GM19395 (cell line): Measurements from ENCODE around the gene LCLAT1.
A peak's percentile ranks its signal among the peaks of the same experiment; 100 is the strongest.
"Not testable (repeated sequence)": the region's sequence is repeated elsewhere in the genome, so short reads cannot be mapped to it uniquely, and the experiment has no call there.

ENCODE experiments used
- ATAC-seq: cut with Tn5 transposase; IDR thresholded peaks from one replicate; pipeline ENCODE4 v1.9.1; 2021; ENCODE audit warnings: mild to moderate bottlenecking, moderate library complexity; ENCODE audit not compliant: unreplicated experiment

Gene LCLAT1

GRCh38 chr2:30484995-30485394 lies 37.9 kb downstream of the LCLAT1 start:
- ATAC-seq: no peak

GRCh38 chr2:30486655-30487054 lies 39.6 kb downstream of the LCLAT1 start:
- no peak for ATAC-seq

- ATAC-seq: no peak
Observed at GRCh38 chr2:30487603-30488002, 40.6 kb downstream of the LCLAT1 start.

- ATAC-seq: no peak
Observed at GRCh38 chr2:30488012-30488659, 41.1 kb downstream of the LCLAT1 start.

DNA sequence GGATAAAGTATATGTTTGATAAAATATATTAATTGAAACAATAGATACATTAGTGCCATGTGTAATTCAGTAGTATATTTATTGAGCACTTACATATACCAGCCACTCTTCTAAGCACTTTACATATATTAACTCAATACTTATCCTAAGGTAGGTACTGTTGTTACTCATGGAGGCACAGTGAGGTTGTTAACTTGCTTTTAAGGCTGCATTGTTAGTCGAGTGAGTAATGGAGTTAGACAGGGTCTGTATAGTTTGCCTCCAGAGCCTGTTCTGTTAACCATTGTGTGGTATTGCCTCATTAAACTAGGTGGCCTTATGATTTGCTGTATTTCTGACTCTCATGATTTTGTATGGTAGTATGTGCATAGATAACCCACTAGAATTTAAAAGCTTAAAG lies 44.2 kb downstream of the LCLAT1 start:
- no peak for ATAC-seq

DNA sequence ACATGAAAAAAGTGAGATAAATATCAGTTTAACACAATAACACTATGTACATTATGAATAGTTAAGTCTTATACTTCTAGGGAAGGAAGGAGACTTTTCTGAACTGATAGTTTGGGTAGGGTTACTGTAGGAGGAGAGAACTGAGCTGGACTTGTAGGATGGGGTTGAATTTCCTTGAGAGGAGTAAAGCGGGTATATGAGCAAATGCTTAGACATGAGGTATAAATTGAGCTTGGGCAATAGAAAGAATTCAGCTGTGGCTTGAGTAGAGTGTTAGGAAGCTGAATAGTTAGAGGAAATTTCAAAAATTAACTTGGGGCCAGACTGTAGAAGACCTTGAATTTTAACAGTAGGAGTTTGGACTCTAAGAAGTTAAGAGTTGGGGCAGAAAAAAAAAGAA lies 45.1 kb downstream of the LCLAT1 start:
- no peak for ATAC-seq

DNA sequence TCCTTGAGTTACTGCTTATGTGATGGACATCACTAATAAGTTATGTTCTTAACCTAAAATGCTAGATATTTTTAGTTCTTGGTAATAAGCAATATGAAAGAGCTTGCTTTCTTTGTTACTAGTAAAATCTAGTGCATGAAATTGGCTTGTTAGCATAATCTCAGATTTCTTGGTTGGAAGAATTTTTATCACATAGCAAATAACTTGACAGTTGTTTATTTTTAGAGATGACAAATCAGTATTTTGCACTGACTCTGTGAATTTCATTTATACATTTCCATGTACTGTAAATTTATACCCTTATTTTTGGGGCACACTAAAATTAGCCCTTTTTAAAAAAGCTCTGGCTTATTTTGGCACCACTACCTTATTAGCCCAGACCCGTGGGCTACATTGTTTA lies 45.6 kb downstream of the LCLAT1 start:
- ATAC-seq: no peak

DNA sequence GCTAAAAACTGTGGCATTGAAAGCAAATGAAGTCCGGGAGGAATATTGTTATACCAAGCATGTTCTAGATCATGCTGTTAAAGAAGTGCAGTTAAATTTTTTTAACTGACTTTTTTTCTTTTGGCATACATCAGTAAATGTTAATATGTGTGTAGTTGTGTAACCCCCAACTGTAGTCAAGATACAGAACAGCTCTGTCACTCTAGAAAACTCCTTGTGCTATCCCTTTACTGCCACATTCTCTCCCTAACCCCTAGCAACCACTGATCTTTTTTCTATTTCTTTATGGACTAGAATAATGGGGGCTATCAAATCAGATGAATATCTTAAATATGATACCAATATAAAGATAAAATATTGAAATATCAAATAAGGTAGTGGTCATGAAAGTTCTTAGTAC lies 46.4 kb downstream of the LCLAT1 start:
- no peak for ATAC-seq

GRCh38 chr2:30495896-30496295 lies 48.9 kb downstream of the LCLAT1 start:
- ATAC-seq: not testable (repeated sequence)

DNA sequence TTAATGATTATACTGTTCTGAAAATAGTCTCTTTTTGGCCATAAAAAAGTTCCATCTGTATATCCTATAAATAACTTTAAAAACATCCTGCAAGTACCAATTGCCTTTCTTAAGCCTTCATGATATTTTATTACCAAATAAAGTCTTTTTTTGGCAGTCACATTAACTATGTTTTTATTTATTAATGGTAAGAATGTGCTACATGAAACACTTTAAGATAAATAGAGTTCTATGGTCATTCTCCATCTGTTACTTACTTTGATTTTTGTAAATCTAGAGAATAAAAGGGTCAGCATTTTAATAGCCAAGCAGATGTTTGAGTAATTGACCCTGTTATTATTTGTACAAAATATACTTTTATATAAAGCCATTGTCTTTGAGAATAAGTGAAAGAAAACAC lies 52.6 kb downstream of the LCLAT1 start:
- ATAC-seq: no peak

DNA sequence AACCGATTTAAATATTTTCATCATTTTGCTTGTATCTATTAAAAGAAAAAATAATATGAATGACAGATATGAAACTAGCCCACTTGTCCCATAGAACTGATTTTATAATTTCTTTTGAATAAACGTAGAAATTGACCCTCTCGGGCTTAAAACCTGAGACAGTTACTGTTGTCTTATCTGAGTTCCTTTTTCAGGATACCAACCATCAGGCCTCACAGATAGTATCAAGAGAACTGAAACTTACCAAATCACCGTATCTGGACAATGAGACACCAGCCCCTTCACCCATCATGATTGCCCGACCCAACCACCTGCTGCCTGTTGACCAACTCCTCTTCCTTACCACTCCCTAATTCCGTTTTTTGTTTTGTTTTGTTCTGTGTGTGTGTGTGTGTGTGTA lies 53.7 kb downstream of the LCLAT1 start:
- no peak for ATAC-seq

DNA sequence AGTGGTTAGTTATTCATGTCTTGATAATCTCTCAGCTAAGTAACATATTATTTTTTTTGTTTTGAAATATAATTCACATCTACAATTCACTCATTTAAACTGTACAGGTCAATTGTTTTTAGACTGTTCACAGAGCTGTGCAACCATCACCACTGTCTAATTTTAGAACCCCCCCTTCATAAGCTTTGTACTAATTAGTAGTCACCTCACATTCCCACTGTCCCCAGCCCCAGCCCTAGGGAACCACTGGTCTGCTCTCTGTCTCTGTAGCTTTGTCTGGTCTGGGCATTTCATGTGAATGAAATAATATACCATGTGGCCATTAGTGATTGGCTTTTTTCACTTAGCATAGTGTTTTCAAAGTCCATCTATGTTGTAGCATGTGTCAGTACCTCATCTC lies 55.3 kb downstream of the LCLAT1 start:
- no peak for ATAC-seq

DNA sequence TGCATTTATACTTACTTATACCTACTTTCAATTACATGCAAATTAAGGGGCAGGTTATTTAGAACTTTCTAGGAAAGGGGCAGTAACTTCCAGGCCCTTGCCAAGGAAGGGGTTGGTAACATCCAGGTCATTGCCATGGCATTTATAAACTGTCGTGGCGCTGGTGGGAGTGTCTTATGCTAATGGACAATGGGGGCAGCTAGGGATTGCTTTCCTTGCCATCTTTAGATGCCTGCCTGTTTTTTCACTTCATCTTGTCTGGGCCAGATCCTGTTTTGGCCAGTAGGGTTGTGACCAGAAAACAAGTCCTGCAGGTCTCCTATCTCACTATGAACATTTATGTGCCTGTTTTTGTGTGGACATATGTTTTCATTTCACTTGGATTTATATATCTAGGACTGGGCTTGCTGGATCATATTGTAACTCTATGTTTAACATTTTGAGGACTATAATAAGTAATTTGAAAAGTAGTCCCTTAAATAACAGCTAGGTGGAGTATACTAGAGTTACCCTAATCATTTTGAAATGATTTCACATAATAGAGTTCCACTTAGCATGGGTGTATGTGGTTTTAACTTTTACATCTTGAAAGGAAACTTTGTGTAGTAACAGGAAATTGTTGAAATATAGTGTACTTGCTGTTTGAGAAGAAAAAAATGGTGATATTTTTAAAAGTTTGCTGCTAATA lies 56.1 kb downstream of the LCLAT1 start:
- peak; percentile 57 for ATAC-seq

DNA sequence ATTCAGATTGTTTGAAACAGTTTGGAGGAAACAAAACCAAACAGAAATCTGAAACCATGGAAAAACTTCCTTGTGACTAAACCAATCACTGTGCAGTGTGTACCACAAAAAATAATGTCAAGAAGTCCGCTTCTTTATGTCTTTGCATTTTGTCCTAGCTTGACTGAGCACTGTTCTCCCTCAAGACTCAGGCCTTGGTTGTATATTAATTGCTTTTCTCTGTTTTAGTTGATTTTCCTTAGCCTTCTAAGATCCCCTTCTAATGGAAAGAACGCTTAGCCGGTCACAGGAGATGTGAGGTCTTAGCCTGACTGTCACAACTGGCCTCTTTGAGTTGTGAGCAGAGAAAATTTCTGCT lies 56.6 kb downstream of the LCLAT1 start:
- peak; percentile 55 for ATAC-seq

DNA sequence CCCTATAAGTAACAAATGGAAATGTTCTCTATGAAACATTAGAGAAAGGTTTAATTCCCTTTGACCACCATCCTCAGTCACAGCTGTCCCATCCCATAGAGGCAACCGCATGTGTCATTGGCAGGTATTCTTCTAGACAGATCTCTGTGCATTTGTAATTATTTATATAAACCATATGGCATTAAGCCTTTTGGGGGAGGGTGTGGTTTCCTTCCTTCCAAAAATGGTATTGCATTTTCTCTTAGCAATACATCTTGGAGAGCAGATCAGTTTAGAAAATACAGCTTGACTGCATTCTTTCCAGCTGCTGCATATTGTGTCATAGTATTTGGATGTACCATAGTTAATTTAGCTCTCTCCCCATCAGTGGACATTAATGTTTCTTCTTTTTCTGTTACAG lies 57.7 kb downstream of the LCLAT1 start:
- ATAC-seq: no peak

- no peak for ATAC-seq
Observed at GRCh38 chr2:30505500-30506180, 58.6 kb downstream of the LCLAT1 start.

GRCh38 chr2:30507460-30507859 lies 60.4 kb downstream of the LCLAT1 start:
- not testable (repeated sequence) for ATAC-seq

DNA sequence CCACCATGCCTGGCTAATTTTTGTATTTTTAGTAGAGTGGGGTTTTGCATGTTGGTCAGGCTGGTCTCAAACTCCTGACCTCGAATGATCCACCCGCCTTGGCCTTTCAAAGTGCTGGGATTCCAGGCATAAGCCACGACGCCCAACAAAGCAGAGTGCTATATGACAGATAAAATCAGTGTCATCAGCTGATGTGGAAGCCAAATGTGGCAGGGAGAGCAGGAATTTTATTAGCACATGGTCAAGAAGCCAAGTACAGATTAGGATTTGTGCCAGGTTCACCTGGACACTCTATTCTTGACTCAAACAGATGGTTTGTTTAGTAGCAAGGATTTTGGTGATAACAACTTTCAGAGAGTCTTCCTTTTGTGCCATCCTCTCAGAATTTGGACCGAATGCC lies 62.7 kb downstream of the LCLAT1 start:
- ATAC-seq: no peak

DNA sequence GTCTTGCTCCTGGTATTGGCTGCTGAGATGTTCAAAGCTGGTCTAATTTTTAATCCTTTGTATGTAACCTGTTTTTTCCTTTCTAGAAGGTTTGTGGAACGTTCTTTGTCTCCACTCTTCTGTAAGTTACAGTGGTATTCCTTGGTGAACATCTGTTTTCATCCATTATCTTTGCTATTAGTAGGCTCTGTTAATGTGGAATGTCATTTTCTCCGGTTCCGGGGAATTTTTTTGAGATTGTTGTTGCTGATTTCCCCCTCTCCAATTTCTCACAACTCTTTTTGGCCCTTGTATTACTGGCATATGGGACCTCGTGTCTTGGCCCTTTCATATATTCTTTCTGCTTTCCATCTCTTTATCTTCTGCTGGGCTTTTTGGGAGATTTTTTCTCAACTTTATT lies 63.4 kb downstream of the LCLAT1 start:
- ATAC-seq: no peak

DNA sequence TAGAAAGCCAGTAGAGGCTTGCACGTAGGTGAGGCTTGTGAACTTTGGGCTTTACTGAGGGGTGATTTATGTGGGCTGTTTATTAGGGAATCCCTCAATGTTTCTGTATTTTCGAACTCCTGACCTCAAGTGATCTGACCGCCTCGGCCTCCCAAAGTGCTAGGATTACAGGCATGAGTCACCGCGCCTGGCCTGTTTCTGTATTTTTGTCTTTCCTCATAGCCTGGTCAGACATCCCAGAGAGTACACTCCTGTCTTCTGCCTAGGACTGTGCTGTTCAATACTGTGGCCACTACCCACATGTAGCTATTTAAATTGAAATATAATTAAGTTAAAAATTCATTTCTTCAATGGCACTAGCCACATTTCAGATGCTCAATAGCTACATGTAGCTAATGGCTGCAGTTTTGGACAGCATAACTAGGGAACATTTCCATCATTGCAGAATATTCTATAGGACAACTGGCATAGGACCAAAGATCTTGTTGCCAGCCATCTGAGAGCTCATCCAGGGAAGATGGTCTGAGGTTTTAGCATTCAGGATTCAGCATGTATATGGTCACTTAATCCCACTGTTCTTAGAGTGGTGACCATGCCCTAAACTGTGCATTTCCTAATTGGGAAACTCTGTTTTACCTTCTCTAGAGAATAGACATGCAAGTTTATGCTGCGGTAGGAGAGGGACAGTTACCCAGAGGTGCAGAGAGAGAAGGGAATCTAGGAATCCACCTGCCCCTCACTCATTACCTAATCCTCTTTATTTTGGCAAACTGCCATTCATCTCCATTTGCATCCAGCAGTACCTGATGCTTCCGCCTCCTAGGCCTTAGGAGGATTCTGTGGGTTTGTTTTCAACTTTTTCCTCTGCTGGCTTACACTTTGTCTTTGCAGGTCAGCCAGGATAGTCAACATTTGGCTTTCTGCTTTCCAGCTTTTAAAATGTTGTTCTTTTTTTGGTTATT lies 64.4 kb downstream of the LCLAT1 start:
- ATAC-seq: no peak

GRCh38 chr2:30512243-30512886 lies 65.3 kb downstream of the LCLAT1 start:
- ATAC-seq: no peak
